H1 (cell line): ENCODE measurements around the gene HTR3A. TPM values are rescaled to one million over a fixed set of nuclear protein-coding genes. Genes with fewer than 3 reads are reported as not detected.

Source experiments
- CTCF ChIA-PET: fragments of 300-600 bp; sonication (Branson Sonifier 250); formaldehyde crosslinking; loops from one replicate; lab custom pipeline; 2021; ENCODE audit not compliant: partially characterized antibody; lab: Charles Lee
- POLR2A ChIA-PET: fragments of 300-600 bp; sonication (Branson Sonifier 250); formaldehyde crosslinking; loops from one replicate; lab custom pipeline; 2021; ENCODE audit warnings: inconsistent platforms; ENCODE audit not compliant: partially characterized antibody; lab: Charles Lee
- DNase-seq, 2 experiments: peaks; one replicate each; pipeline versions ENCODE4 v3.0.0 to v3.0.0-alpha.2; 2010 to 2022; ENCODE audit warnings: low spot score in 2 of 2, low read depth in 1 of 2, mixed read lengths in 1 of 2
- FAIRE-seq: peaks from 2 replicates; lab custom pipeline; 2011; peaks lifted over from hg19 to GRCh38; lab: Jason Lieb, UNC
- H2AFZ ChIP-seq: 2 replicates; pipeline ENCODE4 v1.8.1; 2012; ENCODE audit warnings: low read length, inconsistent platforms
- H2AK5ac ChIP-seq: 2 replicates; pipeline ENCODE4 v1.6.1; 2013; ENCODE audit warnings: low read depth, low read length
- H2BK120ac ChIP-seq: replicated peaks from 2 replicates; pipeline ENCODE3; 2013; ENCODE audit warnings: low read depth, low read length, inconsistent platforms
- H2BK12ac ChIP-seq: 2 replicates; pipeline ENCODE4 v1.6.1; 2013; ENCODE audit warnings: low read depth, low read length
- H2BK15ac ChIP-seq: 2 replicates; pipeline ENCODE4 v1.6.1; 2013; ENCODE audit warnings: low read length
- H2BK20ac ChIP-seq: 2 replicates; pipeline ENCODE4 v1.6.1; 2013; ENCODE audit warnings: low read length
- H2BK5ac ChIP-seq: 2 replicates; pipeline ENCODE4 v1.6.1; 2013; ENCODE audit warnings: low read depth, low read length
- H3K14ac ChIP-seq: 2 replicates; pipeline ENCODE4 v1.6.1; 2013; ENCODE audit warnings: inconsistent platforms; ENCODE audit not compliant: insufficient read length
- H3K18ac ChIP-seq: 2 replicates; pipeline ENCODE4 v1.6.1; 2013; ENCODE audit warnings: low read length; ENCODE audit errors: extremely low read depth
- H3K23ac ChIP-seq: 2 replicates; pipeline ENCODE4 v1.6.1; 2013; ENCODE audit warnings: inconsistent platforms; ENCODE audit not compliant: insufficient read length
- H3K23me2 ChIP-seq: 2 replicates; pipeline ENCODE4 v1.6.1; 2013; ENCODE audit warnings: low read depth, low read length
- H3K27ac ChIP-seq: 2 replicates; pipeline ENCODE4 v1.6.1; 2011; ENCODE audit warnings: low read depth, low read length, inconsistent platforms
- H3K27me3 ChIP-seq, 4 experiments: replicated peaks in 1 of 4; 1 replicate in 1 of 4; 2 replicates in 3 of 4; pipeline versions ENCODE4 v1.6.1 to v1.8.1; 2011 to 2013; ENCODE audit warnings: low read length in 3 of 4, mild to moderate bottlenecking in 3 of 4, inconsistent platforms in 2 of 4, mixed read lengths in 2 of 4, moderate library complexity in 1 of 4; ENCODE audit not compliant: control insufficient read depth in 3 of 4, insufficient read depth in 3 of 4; ENCODE audit errors: extremely low read depth in 1 of 4
- H3K36me3 ChIP-seq, 4 experiments: 2 replicates each; pipeline versions ENCODE4 v1.6.1 to v1.8.1; 2011 to 2013; ENCODE audit warnings: mild to moderate bottlenecking in 4 of 4, low read length in 3 of 4, moderate library complexity in 2 of 4, control low read depth in 1 of 4, inconsistent platforms in 1 of 4; ENCODE audit not compliant: insufficient read depth in 4 of 4, control insufficient read depth in 2 of 4
- H3K4ac ChIP-seq: replicated peaks from 2 replicates; pipeline ENCODE3; 2013; ENCODE audit warnings: low read length, low read depth, mixed read lengths, inconsistent platforms; ENCODE audit not compliant: insufficient read length
- H3K4me1 ChIP-seq, 4 experiments: replicated peaks in 1 of 4; 1 replicate in 1 of 4; 2 replicates in 3 of 4; pipeline versions ENCODE4 v1.6.1 to v1.8.1; 2011 to 2013; ENCODE audit warnings: low read length in 3 of 4, inconsistent platforms in 2 of 4, mixed read lengths in 1 of 4; ENCODE audit not compliant: insufficient read depth in 4 of 4, control insufficient read depth in 3 of 4
- H3K4me2 ChIP-seq, 2 experiments: 2 replicates each; pipeline versions ENCODE4 v1.6.1 to v1.8.1; 2011 to 2013; ENCODE audit warnings: low read depth in 2 of 2, low read length in 2 of 2, control low read depth in 1 of 2, inconsistent platforms in 1 of 2, mild to moderate bottlenecking in 1 of 2; ENCODE audit not compliant: insufficient read depth in 1 of 2
- H3K4me3 ChIP-seq, 4 experiments: fragments of 200-600, 300-600 bp in 1 of 4; sonication (generic), shearing (Covaris generic), sonication (Bioruptor Twin) in 1 of 4; 2 replicates each; pipeline versions ENCODE4 v1.5.1 to v1.8.1; 2011 to 2016; ENCODE audit warnings: low read length in 4 of 4, low read depth in 3 of 4, control low read depth in 2 of 4, inconsistent platforms in 2 of 4, mild to moderate bottlenecking in 2 of 4, mixed read lengths in 1 of 4, moderate library complexity in 1 of 4; ENCODE audit not compliant: insufficient read depth in 2 of 4; ENCODE audit errors: extremely low read depth in 1 of 4
- H3K56ac ChIP-seq: replicated peaks from 2 replicates; pipeline ENCODE3; 2013; ENCODE audit warnings: low read depth, mild to moderate bottlenecking, mixed read lengths, low read length, inconsistent platforms; ENCODE audit not compliant: insufficient read length
- H3K79me1 ChIP-seq: 2 replicates; pipeline ENCODE4 v1.6.1; 2013; ENCODE audit warnings: low read depth, low read length, control low read depth
- H3K79me2 ChIP-seq, 2 experiments: 2 replicates each; pipeline versions ENCODE4 v1.6.1 to v1.8.1; 2012 to 2013; ENCODE audit warnings: low read length in 2 of 2, mild to moderate bottlenecking in 2 of 2, inconsistent platforms in 1 of 2; ENCODE audit not compliant: insufficient read depth in 2 of 2, control insufficient read depth in 1 of 2
- H3K9ac ChIP-seq, 4 experiments: replicated peaks in 1 of 4; 1 replicate in 1 of 4; 2 replicates in 3 of 4; pipeline versions ENCODE4 v1.6.1 to v1.8.1; 2011 to 2013; ENCODE audit warnings: low read depth in 3 of 4, low read length in 3 of 4, control low read depth in 2 of 4, mild to moderate bottlenecking in 2 of 4, moderate library complexity in 2 of 4, inconsistent platforms in 1 of 4; ENCODE audit errors: extremely low read depth in 1 of 4
- H3K9me3 ChIP-seq, 2 experiments: 2 replicates each; pipeline versions ENCODE4 v1.6.1 to v1.8.1; 2012 to 2013; ENCODE audit warnings: mild to moderate bottlenecking in 2 of 2, moderate library complexity in 2 of 2, control low read depth in 1 of 2, inconsistent platforms in 1 of 2, low read depth in 1 of 2, low read length in 1 of 2, mixed read lengths in 1 of 2; ENCODE audit not compliant: insufficient read depth in 2 of 2
- H4K20me1 ChIP-seq, 2 experiments: replicated peaks in 1 of 2; 2 replicates each; pipeline versions ENCODE3 to v1.8.1; 2011 to 2013; ENCODE audit warnings: inconsistent platforms in 2 of 2, low read length in 2 of 2, mild to moderate bottlenecking in 1 of 2; ENCODE audit not compliant: insufficient read depth in 2 of 2, control insufficient read depth in 1 of 2
- H4K5ac ChIP-seq: 2 replicates; pipeline ENCODE4 v1.6.1; 2013; ENCODE audit warnings: low read length, low read depth, mixed read lengths, inconsistent platforms; ENCODE audit not compliant: insufficient read length
- H4K8ac ChIP-seq: 2 replicates; pipeline ENCODE4 v1.8.0; 2013; ENCODE audit warnings: mild to moderate bottlenecking, moderate library complexity, low read length, inconsistent platforms; ENCODE audit not compliant: insufficient read depth; ENCODE audit errors: extremely low read depth
- H4K91ac ChIP-seq: replicated peaks from 2 replicates; pipeline ENCODE3; 2013; ENCODE audit warnings: low read length, mixed read lengths, inconsistent platforms; ENCODE audit not compliant: insufficient read length
- SP4 ChIP-seq: IDR thresholded peaks from 2 replicates; pipeline ENCODE4 v1.6.1; 2012; ENCODE audit warnings: low read length, inconsistent platforms
- SRF ChIP-seq: IDR thresholded peaks from 2 replicates; pipeline ENCODE4 v1.6.1; 2011; ENCODE audit warnings: mild to moderate bottlenecking, low read depth, low read length, moderate library complexity
- WGBS, 2 experiments: shearing (Covaris generic) in 1 of 2; methylation state at CpG; one replicate each; pipeline versions ENCODE4 v1.1.6 to v1.1.7; 2013 to 2015; ENCODE audit warnings: low lambda C conversion rate in 2 of 2, mixed read lengths in 2 of 2, inconsistent platforms in 1 of 2, low coverage in 1 of 2, missing lambda C conversion rate in 1 of 2; ENCODE audit not compliant: insufficient replicate concordance in 2 of 2, insufficient coverage in 1 of 2, insufficient read length in 1 of 2; ENCODE audit errors: extremely low coverage in 1 of 2, missing lambda C conversion rate in 1 of 2; 5-methylcytosine and 5-hydroxymethylcytosine counted together
- polyA plus RNA-seq, 7 experiments: library from polyadenylated mRNA; depleted of rRNA in 3 of 7; stranded (reverse) in 5 of 7; unstranded in 2 of 7; fragments of >200 nt in 5 of 7; fragments of 200-250 nt in 2 of 7; gene quantifications; 1 replicate in 5 of 7; 2 replicates in 1 of 7; 4 replicates in 1 of 7; pipeline versions ENCODE4 v1.2.1 to v1.2.3, GENCODE V29; 2011 to 2013; ENCODE audit warnings: missing spikeins in 2 of 7, mixed read lengths in 2 of 7
- total RNA-seq: library from RNA; stranded (reverse); fragmentation: NEBNext Ultra II Directional; extraction: Animal tissue kit (Norgen Biotek cat#: 25700); gene quantifications from 2 replicates; pipeline ENCODE4 v1.2.1, GENCODE V29; 2021

Gene HTR3A
- total and polyA plus RNA-seq, 2 of the 8 experiments (the other 6 are each of a cell fraction or from before 2014, with no cell fraction given), result 7.5 to 8.9 TPM

DNA sequence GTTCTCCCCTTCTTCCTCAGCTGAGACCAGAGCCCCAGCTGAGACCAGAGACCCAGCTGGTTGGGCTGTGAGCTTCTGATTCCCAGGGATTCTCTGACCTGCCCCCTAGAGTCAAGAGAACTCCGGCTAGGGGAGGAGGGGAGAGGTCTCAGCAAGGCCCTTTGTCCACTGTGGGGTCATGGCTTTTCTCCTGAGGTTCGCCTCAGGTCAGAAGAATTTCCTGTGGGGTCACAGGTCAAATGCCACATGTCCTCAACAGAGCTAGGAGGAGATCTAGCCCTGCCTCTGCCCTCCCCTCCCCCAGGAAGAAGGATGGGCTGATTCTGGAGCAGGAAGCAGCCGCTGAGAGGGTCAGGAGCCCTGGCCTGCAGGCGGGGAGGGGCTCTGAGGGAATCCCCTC, 23.7 kb downstream of the HTR3A start:
- Histone ChIP-seq H2BK20ac (no peak overlapping the region), H4K20me1 (peaks cover 0 to 2% of the 10 kb centered on the region in 2 experiments), H3K14ac (no peak overlapping the region), H3K23ac (no peak overlapping the region), H3K4me1 (peaks cover 0 to 10% (median 2%) of the 10 kb centered on the region in 4 experiments; a peak in 6 of 7 replicates), H3K4me3 (no peak overlapping the region), H4K8ac (no peak overlapping the region), H2AK5ac (no peak overlapping the region), H3K23me2 (no peaks in the 10 kb centered on the region), H3K36me3 (no peaks in the 10 kb centered on the region), H4K5ac (no peak overlapping the region), H2BK5ac (no peak overlapping the region), H3K27ac (no peak overlapping the region), H3K56ac (no peak overlapping the region), H3K9me3 (no peaks in the 10 kb centered on the region), H3K4me2 (no peak overlapping the region), H2AFZ (peak overlapping the region; percentile 46; the same call in 1 of the 2 replicates), H2BK12ac (no peak overlapping the region), H2BK120ac (no peak overlapping the region), H3K9ac (no peak overlapping the region), H3K18ac (no peak overlapping the region; the same call in 1 of the 2 replicates), H4K91ac (no peak overlapping the region), H3K27me3 (no peaks in the 10 kb centered on the region), H3K79me2 (no peaks in the 10 kb centered on the region), H3K4ac (no peak overlapping the region), H3K79me1 (no peaks in the 10 kb centered on the region), H2BK15ac (no peak overlapping the region)
- POLR2A ChIA-PET, result no interaction called here
- 100% methylated on average over 1 of the region's 4 CpGs; no CpG with 5 or more reads in 1 of the 2 experiments for WGBS, 2 experiments
- DNase-seq (no peak), FAIRE-seq (no peak)
- CTCF ChIA-PET, result interaction anchor here (0.9 to 16.8 kb wide), 10 partner anchors 28 to 329 kb away, joined by 3 to 280 read pairs (median 4); no protein-coding TSS in a partner anchor
- TF ChIP-seq SP4 (no peak), SRF (no peak)
